SU-DHL-6 (cell line): ENCODE measurements around the gene MAPK1IP1L.

Experiments
- H2AFZ ChIP-seq: fragments of 200-600 bp; sonication (generic); 2 replicates; pipeline ENCODE4 v1.6.1; 2014; ENCODE audit warnings: low read depth, mild to moderate bottlenecking, moderate library complexity, mixed read lengths, antibody characterized with exemption, low read length; ENCODE audit not compliant: severe bottlenecking
- H3F3A ChIP-seq: fragments of 200-600 bp; shearing (Covaris generic); 2 replicates; pipeline ENCODE4 v1.6.0; 2016; ENCODE audit warnings: antibody characterized with exemption, mild to moderate bottlenecking; ENCODE audit not compliant: insufficient read depth
- H3K27ac ChIP-seq: fragments of 200-600 bp; sonication (generic); 2 replicates; pipeline ENCODE4 v1.5.1; 2016; ENCODE audit warnings: low read depth, mild to moderate bottlenecking, low read length, moderate library complexity, mixed read lengths
- H3K27me3 ChIP-seq: fragments of 200-600 bp; sonication (generic), shearing (Covaris generic); 2 replicates; pipeline ENCODE4 v1.6.0; 2014; ENCODE audit warnings: mild to moderate bottlenecking, low read length
- H3K36me3 ChIP-seq: fragments of 200-600 bp; sonication (generic); 2 replicates; pipeline ENCODE4 v1.6.1; 2014; ENCODE audit warnings: mild to moderate bottlenecking, low read length, mixed read lengths
- H3K4me2 ChIP-seq: fragments of 300-600, 200-600 bp; shearing (Covaris generic), sonication (generic); 2 replicates; pipeline ENCODE4 v1.6.0; 2014; ENCODE audit warnings: low read length, low read depth, mild to moderate bottlenecking; ENCODE audit not compliant: poor library complexity, severe bottlenecking
- H3K4me3 ChIP-seq: fragments of 200-600 bp; sonication (generic); 2 replicates; pipeline ENCODE4 v1.5.1; 2014; ENCODE audit warnings: antibody characterized with exemption, low read length, mild to moderate bottlenecking, mixed read lengths; ENCODE audit not compliant: insufficient read depth, poor library complexity, severe bottlenecking
- H3K79me2 ChIP-seq: fragments of 200-600 bp; sonication (generic); 2 replicates; pipeline ENCODE4 v1.6.1; 2014; ENCODE audit warnings: mild to moderate bottlenecking, low read length, moderate library complexity; ENCODE audit not compliant: insufficient read depth
- H3K9ac ChIP-seq: fragments of 200-600 bp; sonication (generic); 2 replicates; pipeline ENCODE4 v1.7.0; 2014; ENCODE audit warnings: mild to moderate bottlenecking, low read length
- H3K9me2 ChIP-seq: fragments of 200-600 bp; sonication (generic); replicated peaks from 2 replicates; pipeline ENCODE4 v1.6.1; 2014; ENCODE audit warnings: low read length; ENCODE audit not compliant: insufficient read depth
- H3K9me3 ChIP-seq: fragments of 200-600 bp; sonication (generic); 2 replicates; pipeline ENCODE4 v1.6.1; 2014; ENCODE audit warnings: low read length, mixed read lengths; ENCODE audit not compliant: insufficient read depth
- H4K20me1 ChIP-seq: fragments of 200-600 bp; sonication (generic); 2 replicates; pipeline ENCODE4 v1.6.1; 2014; ENCODE audit warnings: low read depth, mild to moderate bottlenecking, antibody characterized with exemption, low read length, moderate library complexity, mixed read lengths
- CTCF ChIP-seq: fragments of 200-600 bp; sonication (generic); IDR thresholded peaks from one replicate; pipeline ENCODE4 v1.5.1; 2017; ENCODE audit warnings: antibody characterized with exemption, mild to moderate bottlenecking, low read length, moderate library complexity; ENCODE audit not compliant: insufficient read depth, poor library complexity, severe bottlenecking
- EZH2phosphoT487 ChIP-seq: fragments of 200-600 bp; sonication (generic), shearing (Covaris generic); conservative IDR thresholded peaks from 2 replicates; pipeline ENCODE4 v1.6.1; 2018; ENCODE audit warnings: mild to moderate bottlenecking, antibody characterized with exemption, low read length, moderate library complexity, mixed read lengths

The MAPK1IP1L gene

GRCh38 chr14:55045087-55045486, 6.4 kb upstream of the MAPK1IP1L start:
- H3K9me2 ChIP-seq: no peaks in the 10 kb centered on the region
- peaks cover 51% of the 10 kb centered on the region for H3F3A ChIP-seq
- H3K27ac ChIP-seq: no peak overlapping the region
- no peak for TF ChIP-seq CTCF
- TF ChIP-seq EZH2phosphoT487: no peak
- H3K9ac ChIP-seq: no peak overlapping the region
- no peak overlapping the region for H3K4me3 ChIP-seq
- H3K79me2 ChIP-seq: peaks cover 27% of the 10 kb centered on the region
- peaks cover 23% of the 10 kb centered on the region for H3K36me3 ChIP-seq
- no peak overlapping the region for H3K4me2 ChIP-seq
- no peaks in the 10 kb centered on the region for H3K27me3 ChIP-seq
- H3K9me3 ChIP-seq: no peaks in the 10 kb centered on the region
- no peaks in the 10 kb centered on the region for H4K20me1 ChIP-seq
- no peak overlapping the region for H2AFZ ChIP-seq

- Histone ChIP-seq H2AFZ (no peak overlapping the region), H3K9me3 (no peaks in the 10 kb centered on the region), H3K79me2 (peaks cover 17% of the 10 kb centered on the region), H3K9me2 (no peaks in the 10 kb centered on the region), H4K20me1 (0 out of 2 replicates have a peak, but pooled peaks cover 2% of the 10 kb centered on the region), H3K27ac (no peak overlapping the region), H3K27me3 (no peaks in the 10 kb centered on the region), H3K36me3 (peaks cover 21% of the 10 kb centered on the region), H3K9ac (no peak overlapping the region), H3K4me2 (no peak overlapping the region), H3F3A (peaks cover 50% of the 10 kb centered on the region), H3K4me3 (no peak overlapping the region)
- no peak for TF ChIP-seq CTCF
- no peak for TF ChIP-seq EZH2phosphoT487
Observed at GRCh38 chr14:55047301-55048053, 4.0 kb upstream of the MAPK1IP1L start.

GRCh38 chr14:55048900-55049436, 2.5 kb upstream of the MAPK1IP1L start:
- Histone ChIP-seq H3K27me3 (no peaks in the 10 kb centered on the region), H4K20me1 (peaks cover 16% of the 10 kb centered on the region), H3F3A (peaks cover 50% of the 10 kb centered on the region), H3K36me3 (peaks cover 17% of the 10 kb centered on the region; the same call in 1 of the 2 replicates), H3K79me2 (peaks cover 24% of the 10 kb centered on the region), H2AFZ (no peak overlapping the region), H3K9me3 (no peaks in the 10 kb centered on the region), H3K9ac (no peak overlapping the region), H3K9me2 (no peaks in the 10 kb centered on the region), H3K4me2 (no peak overlapping the region), H3K27ac (no peak overlapping the region; the same call in 1 of the 2 replicates), H3K4me3 (no peak overlapping the region)
- no peak for TF ChIP-seq CTCF
- TF ChIP-seq EZH2phosphoT487: no peak
